K562 (cell line): ENCODE measurements around the gene PRPF6. TPM values are rescaled to one million over a fixed set of nuclear protein-coding genes. Genes with fewer than 3 reads are reported as not detected.

Experiments used
- BCOR ChIP-seq: fragments of 450-650 bp; IDR thresholded peaks from 2 replicates; pipeline ENCODE4 v1.6.1; 2016
- ELF1 ChIP-seq: fragments of 200-800 bp; sonication (Bioruptor generic); IDR thresholded peaks from 2 replicates; pipeline ENCODE4 v1.6.1; 2016; ENCODE audit warnings: missing genetic modification characterization, missing compliant biosample characterization
- HMGN3 ChIP-seq: IDR thresholded peaks from 2 replicates; pipeline ENCODE4 v1.6.1; 2011; ENCODE audit warnings: borderline replicate concordance, low read depth, mild to moderate bottlenecking, mixed read lengths, low read length; ENCODE audit not compliant: insufficient read length; ENCODE audit errors: extremely low read depth
- HSF4 ChIP-seq: fragments of 250-450 bp; sonication (Bioruptor Pico); IDR thresholded peaks from 2 replicates; pipeline ENCODE4 v2.1.2; 2022; ENCODE audit warnings: mild to moderate bottlenecking, moderate library complexity, borderline replicate concordance
- MAFK ChIP-seq: IDR thresholded peaks from 2 replicates; pipeline ENCODE4 v1.6.1; 2011; ENCODE audit warnings: low read length, improper control_type of control experiment
- MEF2D ChIP-seq: conservative IDR thresholded peaks from 2 replicates; pipeline ENCODE4 v1.6.1; 2016; ENCODE audit warnings: low read depth, missing genetic modification characterization, missing compliant biosample characterization
- MYBL2 ChIP-seq, 2 experiments: fragments of 450-650 bp in 1 of 2; sonication (generic) in 1 of 2; formaldehyde crosslinking in 1 of 2; IDR thresholded peaks; 2 replicates each; pipeline versions ENCODE4 v1.6.1 to v1.8.1; 2017 to 2022; ENCODE audit warnings: borderline replicate concordance in 1 of 2, inconsistent platforms in 1 of 2, low read depth in 1 of 2, mild to moderate bottlenecking in 1 of 2, missing genetic modification reagents in 1 of 2, moderate library complexity in 1 of 2
- RAD21 ChIP-seq, 2 experiments: fragments of 250-450 bp in 1 of 2; fragments of 450-650 bp in 1 of 2; sonication (Bioruptor Pico) in 1 of 2; formaldehyde crosslinking in 1 of 2; IDR thresholded peaks in 1 of 2; conservative IDR thresholded peaks in 1 of 2; 2 replicates each; pipeline versions ENCODE4 v1.4.0 to v1.8.0; 2020 to 2022; ENCODE audit warnings: mild to moderate bottlenecking in 2 of 2, moderate library complexity in 1 of 2
- ZNF140 ChIP-seq: fragments of 250-450 bp; sonication (Bioruptor Pico); IDR thresholded peaks from 2 replicates; pipeline ENCODE4 v1.8.0; 2021; ENCODE audit warnings: moderate library complexity, mild to moderate bottlenecking, inconsistent platforms
- ZNF239 ChIP-seq: fragments of 250-450 bp; sonication (Bioruptor Pico); IDR thresholded peaks from 2 replicates; pipeline ENCODE4 v1.4.0; 2020; ENCODE audit warnings: mild to moderate bottlenecking
- polyA plus RNA-seq, 8 experiments: library from polyadenylated mRNA; depleted of rRNA in 4 of 8; stranded (reverse) in 5 of 8; unstranded in 3 of 8; fragments of >200 nt; fragmentation: Nextera tagmentation in 2 of 8; fragmentation: Illumina TruSeq in 1 of 8; extraction: Ambion mirVana in 2 of 8; extraction: Trizol in 1 of 8; gene quantifications; 2 replicates each; pipeline versions ENCODE4 v1.2.1 to v1.2.3, GENCODE V29; 2011 to 2014; ENCODE audit warnings: inconsistent platforms in 1 of 8, missing spikeins in 1 of 8
- total RNA-seq, 7 experiments: library from RNA; depleted of rRNA in 6 of 7; stranded (reverse); fragments of >200 nt in 6 of 7; fragmentation: Illumina TruSeq in 2 of 7; extraction: Trizol in 2 of 7; gene quantifications; 2 replicates each; pipeline versions ENCODE4 v1.2.1 to v1.2.3, GENCODE V29; 2011 to 2021; ENCODE audit warnings: low replicate concordance in 1 of 7
- TF ChIP-seq, protein P1 (sequence below): sonication (generic); formaldehyde crosslinking; IDR thresholded peaks from 2 replicates; pipeline ENCODE4 v1.8.1; 2023; ENCODE audit warnings: mild to moderate bottlenecking, missing genetic modification reagents
- TF ChIP-seq, protein P2 (sequence below): fragments of 250-450 bp; sonication (Bioruptor Pico); IDR thresholded peaks from 2 replicates; pipeline ENCODE4 v1.8.0; 2022; ENCODE audit warnings: inconsistent platforms
- TF ChIP-seq, protein P3 (sequence below): fragments of 450-650 bp; IDR thresholded peaks from 2 replicates; pipeline ENCODE4 v1.6.1; 2016; ENCODE audit warnings: missing biosample characterization, missing genetic modification characterization
- TF ChIP-seq, protein P4 (sequence below): sonication (generic); formaldehyde crosslinking; IDR thresholded peaks from 2 replicates; pipeline ENCODE4 v1.8.1; 2023; ENCODE audit warnings: mild to moderate bottlenecking, missing genetic modification reagents
- TF ChIP-seq, protein P5 (sequence below): fragments of 250-450 bp; sonication (Bioruptor Pico); IDR thresholded peaks from 2 replicates; pipeline ENCODE4 v1.5.0; 2021
- TF ChIP-seq, protein P6 (sequence below), 2 experiments: IDR thresholded peaks; 2 replicates each; pipeline ENCODE4 v1.6.1; 2012; ENCODE audit warnings: improper control_type of control experiment in 2 of 2, low read depth in 2 of 2, low read length in 2 of 2, borderline replicate concordance in 1 of 2

The PRPF6 gene
- total and polyA plus RNA-seq, 9 of the 15 experiments (the other 6 are each of a cell fraction or from before 2014, with no cell fraction given), result 4.2 to 83.2 (median 59.9) TPM

DNA sequence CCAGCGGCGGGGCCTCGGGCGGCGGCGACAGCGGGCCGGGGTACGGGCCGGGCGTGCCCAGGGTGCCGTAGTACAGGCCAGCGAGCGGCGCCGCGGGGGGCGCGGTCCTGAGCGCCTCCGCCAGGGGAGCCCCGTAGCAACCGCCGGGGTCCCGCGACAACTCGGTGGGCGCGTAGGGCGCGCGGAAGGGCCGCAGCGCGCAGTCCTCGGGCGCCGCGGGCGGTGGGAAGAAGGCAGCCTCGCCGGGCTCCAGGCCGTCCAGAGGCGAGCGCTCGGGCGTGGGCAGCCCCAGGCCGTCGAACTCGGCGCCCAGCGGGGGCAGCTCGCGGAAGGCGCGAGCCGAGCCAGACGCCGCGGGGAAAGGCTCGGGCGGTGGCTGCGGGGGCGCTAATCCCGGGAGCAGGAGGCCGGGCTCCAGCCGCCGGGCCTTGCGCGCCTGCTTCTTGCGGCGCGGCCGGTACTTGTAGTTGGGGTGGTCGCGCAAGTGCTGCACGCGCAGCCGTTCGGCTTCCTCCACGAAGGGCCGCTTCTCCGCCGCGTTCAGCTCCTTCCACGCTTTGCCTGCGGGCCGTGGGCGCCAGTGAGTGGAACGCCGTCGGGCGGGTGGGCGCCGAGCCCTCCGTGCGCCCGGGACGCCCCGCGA, 67.6 kb downstream of the PRPF6 start (continued):
- TF ChIP-seq, protein P1, sequence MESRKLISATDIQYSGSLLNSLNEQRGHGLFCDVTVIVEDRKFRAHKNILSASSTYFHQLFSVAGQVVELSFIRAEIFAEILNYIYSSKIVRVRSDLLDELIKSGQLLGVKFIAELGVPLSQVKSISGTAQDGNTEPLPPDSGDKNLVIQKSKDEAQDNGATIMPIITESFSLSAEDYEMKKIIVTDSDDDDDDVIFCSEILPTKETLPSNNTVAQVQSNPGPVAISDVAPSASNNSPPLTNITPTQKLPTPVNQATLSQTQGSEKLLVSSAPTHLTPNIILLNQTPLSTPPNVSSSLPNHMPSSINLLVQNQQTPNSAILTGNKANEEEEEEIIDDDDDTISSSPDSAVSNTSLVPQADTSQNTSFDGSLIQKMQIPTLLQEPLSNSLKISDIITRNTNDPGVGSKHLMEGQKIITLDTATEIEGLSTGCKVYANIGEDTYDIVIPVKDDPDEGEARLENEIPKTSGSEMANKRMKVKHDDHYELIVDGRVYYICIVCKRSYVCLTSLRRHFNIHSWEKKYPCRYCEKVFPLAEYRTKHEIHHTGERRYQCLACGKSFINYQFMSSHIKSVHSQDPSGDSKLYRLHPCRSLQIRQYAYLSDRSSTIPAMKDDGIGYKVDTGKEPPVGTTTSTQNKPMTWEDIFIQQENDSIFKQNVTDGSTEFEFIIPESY (CRISPR knock-in tag), result peak; percentile 94
- TF ChIP-seq, protein P2, sequence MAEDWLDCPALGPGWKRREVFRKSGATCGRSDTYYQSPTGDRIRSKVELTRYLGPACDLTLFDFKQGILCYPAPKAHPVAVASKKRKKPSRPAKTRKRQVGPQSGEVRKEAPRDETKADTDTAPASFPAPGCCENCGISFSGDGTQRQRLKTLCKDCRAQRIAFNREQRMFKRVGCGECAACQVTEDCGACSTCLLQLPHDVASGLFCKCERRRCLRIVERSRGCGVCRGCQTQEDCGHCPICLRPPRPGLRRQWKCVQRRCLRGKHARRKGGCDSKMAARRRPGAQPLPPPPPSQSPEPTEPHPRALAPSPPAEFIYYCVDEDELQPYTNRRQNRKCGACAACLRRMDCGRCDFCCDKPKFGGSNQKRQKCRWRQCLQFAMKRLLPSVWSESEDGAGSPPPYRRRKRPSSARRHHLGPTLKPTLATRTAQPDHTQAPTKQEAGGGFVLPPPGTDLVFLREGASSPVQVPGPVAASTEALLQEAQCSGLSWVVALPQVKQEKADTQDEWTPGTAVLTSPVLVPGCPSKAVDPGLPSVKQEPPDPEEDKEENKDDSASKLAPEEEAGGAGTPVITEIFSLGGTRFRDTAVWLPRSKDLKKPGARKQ (CRISPR knock-in tag), result peak; percentile 75; the same call in 1 of the 2 replicates
- TF ChIP-seq BCOR (no peak), MYBL2 (IDR thresholded peaks at IDR 0.05; ENCODE audit: low read depth) (no peak), MYBL2 (CRISPR knock-in tag; IDR thresholded peaks at IDR 0.05; ENCODE audit: borderline replicate concordance) (no peak), ZNF239 (CRISPR knock-in tag) (no peak), RAD21 (CRISPR knock-in tag; conservative IDR thresholded peaks at IDR 0.05 in 1 of 2, IDR thresholded peaks at IDR 0.05 in 1 of 2) (no peak), HMGN3 (peak; percentile 3), HSF4 (no peak), MAFK (no peak), ELF1 (tag) (no peak), ZNF140 (CRISPR knock-in tag) (no peak), MEF2D (tag) (no peak)
- TF ChIP-seq, protein P3, sequence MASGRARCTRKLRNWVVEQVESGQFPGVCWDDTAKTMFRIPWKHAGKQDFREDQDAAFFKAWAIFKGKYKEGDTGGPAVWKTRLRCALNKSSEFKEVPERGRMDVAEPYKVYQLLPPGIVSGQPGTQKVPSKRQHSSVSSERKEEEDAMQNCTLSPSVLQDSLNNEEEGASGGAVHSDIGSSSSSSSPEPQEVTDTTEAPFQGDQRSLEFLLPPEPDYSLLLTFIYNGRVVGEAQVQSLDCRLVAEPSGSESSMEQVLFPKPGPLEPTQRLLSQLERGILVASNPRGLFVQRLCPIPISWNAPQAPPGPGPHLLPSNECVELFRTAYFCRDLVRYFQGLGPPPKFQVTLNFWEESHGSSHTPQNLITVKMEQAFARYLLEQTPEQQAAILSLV (tag), result no peak
- TF ChIP-seq, protein P4, sequence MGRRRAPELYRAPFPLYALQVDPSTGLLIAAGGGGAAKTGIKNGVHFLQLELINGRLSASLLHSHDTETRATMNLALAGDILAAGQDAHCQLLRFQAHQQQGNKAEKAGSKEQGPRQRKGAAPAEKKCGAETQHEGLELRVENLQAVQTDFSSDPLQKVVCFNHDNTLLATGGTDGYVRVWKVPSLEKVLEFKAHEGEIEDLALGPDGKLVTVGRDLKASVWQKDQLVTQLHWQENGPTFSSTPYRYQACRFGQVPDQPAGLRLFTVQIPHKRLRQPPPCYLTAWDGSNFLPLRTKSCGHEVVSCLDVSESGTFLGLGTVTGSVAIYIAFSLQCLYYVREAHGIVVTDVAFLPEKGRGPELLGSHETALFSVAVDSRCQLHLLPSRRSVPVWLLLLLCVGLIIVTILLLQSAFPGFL (CRISPR knock-in tag), result no peak
- TF ChIP-seq, protein P5, sequence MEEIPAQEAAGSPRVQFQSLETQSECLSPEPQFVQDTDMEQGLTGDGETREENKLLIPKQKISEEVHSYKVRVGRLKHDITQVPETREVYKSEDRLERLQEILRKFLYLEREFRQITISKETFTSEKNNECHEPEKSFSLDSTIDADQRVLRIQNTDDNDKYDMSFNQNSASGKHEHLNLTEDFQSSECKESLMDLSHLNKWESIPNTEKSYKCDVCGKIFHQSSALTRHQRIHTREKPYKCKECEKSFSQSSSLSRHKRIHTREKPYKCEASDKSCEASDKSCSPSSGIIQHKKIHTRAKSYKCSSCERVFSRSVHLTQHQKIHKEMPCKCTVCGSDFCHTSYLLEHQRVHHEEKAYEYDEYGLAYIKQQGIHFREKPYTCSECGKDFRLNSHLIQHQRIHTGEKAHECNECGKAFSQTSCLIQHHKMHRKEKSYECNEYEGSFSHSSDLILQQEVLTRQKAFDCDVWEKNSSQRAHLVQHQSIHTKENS (CRISPR knock-in tag), result no peak
- TF ChIP-seq, protein P6, sequence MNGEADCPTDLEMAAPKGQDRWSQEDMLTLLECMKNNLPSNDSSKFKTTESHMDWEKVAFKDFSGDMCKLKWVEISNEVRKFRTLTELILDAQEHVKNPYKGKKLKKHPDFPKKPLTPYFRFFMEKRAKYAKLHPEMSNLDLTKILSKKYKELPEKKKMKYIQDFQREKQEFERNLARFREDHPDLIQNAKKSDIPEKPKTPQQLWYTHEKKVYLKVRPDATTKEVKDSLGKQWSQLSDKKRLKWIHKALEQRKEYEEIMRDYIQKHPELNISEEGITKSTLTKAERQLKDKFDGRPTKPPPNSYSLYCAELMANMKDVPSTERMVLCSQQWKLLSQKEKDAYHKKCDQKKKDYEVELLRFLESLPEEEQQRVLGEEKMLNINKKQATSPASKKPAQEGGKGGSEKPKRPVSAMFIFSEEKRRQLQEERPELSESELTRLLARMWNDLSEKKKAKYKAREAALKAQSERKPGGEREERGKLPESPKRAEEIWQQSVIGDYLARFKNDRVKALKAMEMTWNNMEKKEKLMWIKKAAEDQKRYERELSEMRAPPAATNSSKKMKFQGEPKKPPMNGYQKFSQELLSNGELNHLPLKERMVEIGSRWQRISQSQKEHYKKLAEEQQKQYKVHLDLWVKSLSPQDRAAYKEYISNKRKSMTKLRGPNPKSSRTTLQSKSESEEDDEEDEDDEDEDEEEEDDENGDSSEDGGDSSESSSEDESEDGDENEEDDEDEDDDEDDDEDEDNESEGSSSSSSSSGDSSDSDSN (IDR thresholded peaks at IDR 0.05; ENCODE audit: borderline replicate concordance in 1 of 2, low read depth in 2 of 2, low read length in 2 of 2), result peak; percentile 41 to 52; a peak in 2 of 4 replicates
